Liver (tissue), 3 donors: ENCODE data around the gene EEF1A1.

Source experiments
- GABPA ChIP-seq, 2 donors: IDR thresholded peaks in 1 of 2; conservative IDR thresholded peaks in 1 of 2; 2 replicates each; pipeline ENCODE4 v1.6.1; 2016; ENCODE audit warnings: antibody characterized with exemption in 2 of 2, mild to moderate bottlenecking in 1 of 2, moderate library complexity in 1 of 2
- RAD21 ChIP-seq, 2 donors: IDR thresholded peaks; 2 replicates each; pipeline ENCODE4 v1.6.1; 2016; ENCODE audit warnings: antibody characterized with exemption in 2 of 2, mild to moderate bottlenecking in 2 of 2
- TAF1 ChIP-seq: conservative IDR thresholded peaks from 2 replicates; pipeline ENCODE4 v1.6.1; 2016; ENCODE audit warnings: antibody characterized with exemption, mild to moderate bottlenecking
- YY1 ChIP-seq: IDR thresholded peaks from 2 replicates; pipeline ENCODE4 v1.6.1; 2016; ENCODE audit warnings: antibody characterized with exemption, mild to moderate bottlenecking
- TF ChIP-seq, protein P1 (sequence below): fragments of 150-350 bp; IDR thresholded peaks from 2 replicates; pipeline ENCODE4 v1.5.1; 2017; ENCODE audit warnings: improper control_type of control experiment, low read depth, low read length; ENCODE audit not compliant: missing input control
- TF ChIP-seq, protein P2 (sequence below): IDR thresholded peaks from 2 replicates; pipeline ENCODE4 v1.6.1; 2016; ENCODE audit warnings: antibody characterized with exemption
- TF ChIP-seq, protein P3 (sequence below): IDR thresholded peaks from 2 replicates; pipeline ENCODE4 v1.6.1; 2016; ENCODE audit warnings: antibody characterized with exemption, mild to moderate bottlenecking
- donor health status: healthy.
- donor health status: healthy.

DNA sequence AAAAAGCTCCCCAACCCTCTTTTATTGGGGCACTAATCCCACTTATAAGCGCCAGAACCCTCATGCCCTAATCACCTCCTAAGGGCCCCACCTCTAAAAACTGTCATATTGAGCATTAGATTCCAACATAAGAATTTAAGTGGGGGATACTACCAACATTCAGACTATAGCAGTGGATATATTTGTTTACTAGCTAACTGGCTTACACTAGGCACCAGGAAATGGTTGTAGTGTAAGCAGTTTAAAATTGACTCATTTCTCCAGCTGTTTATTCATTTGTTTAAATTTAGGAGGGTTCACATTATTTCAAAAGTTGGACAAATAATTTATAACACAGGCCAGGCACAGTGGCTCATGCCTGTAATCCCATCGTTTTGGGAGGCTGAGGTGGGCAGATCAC, 36.4 kb downstream of the EEF1A1 start:
- TF ChIP-seq, protein P1, sequence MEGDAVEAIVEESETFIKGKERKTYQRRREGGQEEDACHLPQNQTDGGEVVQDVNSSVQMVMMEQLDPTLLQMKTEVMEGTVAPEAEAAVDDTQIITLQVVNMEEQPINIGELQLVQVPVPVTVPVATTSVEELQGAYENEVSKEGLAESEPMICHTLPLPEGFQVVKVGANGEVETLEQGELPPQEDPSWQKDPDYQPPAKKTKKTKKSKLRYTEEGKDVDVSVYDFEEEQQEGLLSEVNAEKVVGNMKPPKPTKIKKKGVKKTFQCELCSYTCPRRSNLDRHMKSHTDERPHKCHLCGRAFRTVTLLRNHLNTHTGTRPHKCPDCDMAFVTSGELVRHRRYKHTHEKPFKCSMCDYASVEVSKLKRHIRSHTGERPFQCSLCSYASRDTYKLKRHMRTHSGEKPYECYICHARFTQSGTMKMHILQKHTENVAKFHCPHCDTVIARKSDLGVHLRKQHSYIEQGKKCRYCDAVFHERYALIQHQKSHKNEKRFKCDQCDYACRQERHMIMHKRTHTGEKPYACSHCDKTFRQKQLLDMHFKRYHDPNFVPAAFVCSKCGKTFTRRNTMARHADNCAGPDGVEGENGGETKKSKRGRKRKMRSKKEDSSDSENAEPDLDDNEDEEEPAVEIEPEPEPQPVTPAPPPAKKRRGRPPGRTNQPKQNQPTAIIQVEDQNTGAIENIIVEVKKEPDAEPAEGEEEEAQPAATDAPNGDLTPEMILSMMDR, result no peak
- TF ChIP-seq GABPA (IDR thresholded peaks at IDR 0.05 in 1 of 2, conservative IDR thresholded peaks at IDR 0.05 in 1 of 2) (no peak), TAF1 (no peak), RAD21 (IDR thresholded peaks at IDR 0.05) (no peak), YY1 (no peak)
- TF ChIP-seq, protein P2, sequence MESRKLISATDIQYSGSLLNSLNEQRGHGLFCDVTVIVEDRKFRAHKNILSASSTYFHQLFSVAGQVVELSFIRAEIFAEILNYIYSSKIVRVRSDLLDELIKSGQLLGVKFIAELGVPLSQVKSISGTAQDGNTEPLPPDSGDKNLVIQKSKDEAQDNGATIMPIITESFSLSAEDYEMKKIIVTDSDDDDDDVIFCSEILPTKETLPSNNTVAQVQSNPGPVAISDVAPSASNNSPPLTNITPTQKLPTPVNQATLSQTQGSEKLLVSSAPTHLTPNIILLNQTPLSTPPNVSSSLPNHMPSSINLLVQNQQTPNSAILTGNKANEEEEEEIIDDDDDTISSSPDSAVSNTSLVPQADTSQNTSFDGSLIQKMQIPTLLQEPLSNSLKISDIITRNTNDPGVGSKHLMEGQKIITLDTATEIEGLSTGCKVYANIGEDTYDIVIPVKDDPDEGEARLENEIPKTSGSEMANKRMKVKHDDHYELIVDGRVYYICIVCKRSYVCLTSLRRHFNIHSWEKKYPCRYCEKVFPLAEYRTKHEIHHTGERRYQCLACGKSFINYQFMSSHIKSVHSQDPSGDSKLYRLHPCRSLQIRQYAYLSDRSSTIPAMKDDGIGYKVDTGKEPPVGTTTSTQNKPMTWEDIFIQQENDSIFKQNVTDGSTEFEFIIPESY, result no peak
- TF ChIP-seq, protein P3, sequence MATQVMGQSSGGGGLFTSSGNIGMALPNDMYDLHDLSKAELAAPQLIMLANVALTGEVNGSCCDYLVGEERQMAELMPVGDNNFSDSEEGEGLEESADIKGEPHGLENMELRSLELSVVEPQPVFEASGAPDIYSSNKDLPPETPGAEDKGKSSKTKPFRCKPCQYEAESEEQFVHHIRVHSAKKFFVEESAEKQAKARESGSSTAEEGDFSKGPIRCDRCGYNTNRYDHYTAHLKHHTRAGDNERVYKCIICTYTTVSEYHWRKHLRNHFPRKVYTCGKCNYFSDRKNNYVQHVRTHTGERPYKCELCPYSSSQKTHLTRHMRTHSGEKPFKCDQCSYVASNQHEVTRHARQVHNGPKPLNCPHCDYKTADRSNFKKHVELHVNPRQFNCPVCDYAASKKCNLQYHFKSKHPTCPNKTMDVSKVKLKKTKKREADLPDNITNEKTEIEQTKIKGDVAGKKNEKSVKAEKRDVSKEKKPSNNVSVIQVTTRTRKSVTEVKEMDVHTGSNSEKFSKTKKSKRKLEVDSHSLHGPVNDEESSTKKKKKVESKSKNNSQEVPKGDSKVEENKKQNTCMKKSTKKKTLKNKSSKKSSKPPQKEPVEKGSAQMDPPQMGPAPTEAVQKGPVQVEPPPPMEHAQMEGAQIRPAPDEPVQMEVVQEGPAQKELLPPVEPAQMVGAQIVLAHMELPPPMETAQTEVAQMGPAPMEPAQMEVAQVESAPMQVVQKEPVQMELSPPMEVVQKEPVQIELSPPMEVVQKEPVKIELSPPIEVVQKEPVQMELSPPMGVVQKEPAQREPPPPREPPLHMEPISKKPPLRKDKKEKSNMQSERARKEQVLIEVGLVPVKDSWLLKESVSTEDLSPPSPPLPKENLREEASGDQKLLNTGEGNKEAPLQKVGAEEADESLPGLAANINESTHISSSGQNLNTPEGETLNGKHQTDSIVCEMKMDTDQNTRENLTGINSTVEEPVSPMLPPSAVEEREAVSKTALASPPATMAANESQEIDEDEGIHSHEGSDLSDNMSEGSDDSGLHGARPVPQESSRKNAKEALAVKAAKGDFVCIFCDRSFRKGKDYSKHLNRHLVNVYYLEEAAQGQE, result no peak
